ENCODE results near the gene EIF5A.

Gene EIF5A

DNA sequence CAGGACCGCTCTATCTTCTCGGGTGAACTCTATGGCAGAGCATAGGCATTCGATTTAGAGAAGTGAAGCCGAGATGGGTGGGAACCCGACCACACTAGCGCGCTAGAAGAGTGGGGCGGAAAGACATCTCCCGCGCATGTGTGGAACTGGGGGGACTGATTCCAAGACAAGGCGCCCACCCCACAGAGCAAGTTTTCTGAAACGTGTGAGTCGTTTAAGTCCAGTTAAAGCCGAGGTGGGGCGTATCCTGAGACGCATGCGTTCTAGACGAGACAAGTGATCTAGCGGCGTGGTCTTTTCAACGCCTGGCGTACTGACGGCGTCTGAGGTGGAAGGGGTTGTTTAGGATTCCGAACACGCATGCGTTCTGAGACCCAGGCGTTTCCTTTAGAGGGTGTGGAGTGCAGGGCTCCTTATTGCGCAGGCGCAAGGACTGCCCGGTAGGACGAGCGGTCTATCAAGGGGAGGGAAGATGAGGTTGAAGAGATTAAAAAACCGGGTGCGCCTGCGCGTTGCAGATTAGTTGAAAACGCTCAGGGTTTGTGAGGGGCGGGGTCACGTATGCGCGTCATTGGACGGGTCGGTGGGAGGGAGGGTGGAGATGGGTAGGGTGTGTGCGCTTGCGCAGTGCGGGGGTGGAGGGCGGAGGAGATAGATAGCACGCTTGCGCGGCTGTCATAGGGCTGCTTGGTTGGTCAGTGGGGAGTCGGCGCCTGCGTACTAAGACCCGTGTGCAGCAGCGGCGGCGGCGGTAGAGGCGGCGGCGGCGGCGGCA is at the start of gene EIF5A:
Gene EIF5A, plus strand, starts transcription at position 718 of the 775 bp plus-strand sequence. CDS start 2,008 bp downstream, outside the sequence.
- DNase-seq = peak; percentile 100

- peak; percentile 59 for DNase-seq
These were observed 48.5 kb upstream of the EIF5A start for GRCh38 chr17:7258731-7259554.

GRCh38 chr17:7259555-7259889 is 47.9 kb upstream of the EIF5A start:
- no peak for DNase-seq

- no peak for DNase-seq
These were observed 47.3 kb upstream of the EIF5A start for GRCh38 chr17:7260151-7260550.

GRCh38 chr17:7260651-7261378 is 46.6 kb upstream of the EIF5A start:
- DNase-seq = no peak

- no peak for DNase-seq
These were observed 45.8 kb upstream of the EIF5A start for GRCh38 chr17:7261379-7262191.

GRCh38 chr17:7262192-7262934 is 45.1 kb upstream of the EIF5A start, which contains the start of gene CLDN7:
Gene CLDN7 (minus strand): TSS chr17:7262478. CDS start chr17:7262043, 435 bp downstream.
- DNase-seq = no peak

DNA sequence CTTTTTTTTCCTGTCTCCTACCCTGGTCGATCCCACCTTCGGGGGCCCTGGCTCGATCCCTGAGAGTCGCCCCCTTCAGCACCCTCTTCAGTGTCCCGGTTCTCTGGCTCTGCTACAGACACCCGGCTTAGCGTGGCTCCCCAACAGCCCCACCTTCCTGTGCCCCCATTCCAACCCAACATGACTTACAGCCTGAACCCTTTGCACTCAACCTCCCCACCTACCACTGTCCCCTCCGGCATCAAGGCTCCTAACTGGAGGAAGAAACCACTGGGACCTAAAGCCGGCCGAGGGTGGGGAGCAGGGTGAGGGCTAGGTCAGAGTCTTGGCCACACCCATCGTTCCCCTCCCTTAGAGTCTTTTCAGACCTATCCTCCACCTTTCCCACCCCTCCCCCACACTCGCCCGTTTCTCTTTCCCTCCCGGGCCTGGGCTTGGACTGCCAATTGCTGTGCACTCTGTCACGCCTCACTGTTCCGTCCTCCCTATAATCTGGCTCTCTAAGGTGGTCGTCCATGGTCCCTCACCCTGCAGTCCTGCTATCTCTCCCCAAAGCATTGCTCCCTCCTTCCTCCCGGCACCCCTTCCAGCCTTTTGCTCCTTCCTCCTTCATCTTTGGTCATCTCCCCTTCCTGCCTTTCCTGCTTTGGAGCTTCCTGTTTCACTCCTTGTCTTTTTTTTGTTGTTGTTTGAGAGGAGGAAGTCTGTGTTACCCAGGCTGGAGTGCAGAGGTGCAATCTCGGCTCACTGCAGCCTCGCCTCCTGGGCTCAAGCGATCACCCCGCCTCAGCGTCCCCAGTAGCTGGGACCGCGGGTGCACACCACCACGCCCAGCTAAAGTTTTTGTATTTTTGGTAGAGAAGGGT is 44.3 kb upstream of the EIF5A start:
- no peak for DNase-seq

DNA sequence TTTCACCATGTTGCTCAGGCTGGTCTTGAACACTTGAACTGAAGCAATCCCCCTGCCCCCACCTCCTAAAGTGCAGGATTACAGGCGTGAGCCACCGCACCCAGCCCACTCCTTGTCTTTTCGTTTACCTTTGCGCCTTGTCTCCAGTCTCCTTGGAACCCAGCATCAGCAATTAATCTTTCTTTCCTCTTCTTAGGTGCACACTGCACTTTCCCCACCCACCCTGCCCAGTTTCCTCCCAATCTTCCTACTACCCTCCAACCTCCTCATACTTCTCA is 43.7 kb upstream of the EIF5A start:
- no peak for DNase-seq

GRCh38 chr17:7266784-7267183 is 40.6 kb upstream of the EIF5A start:
- DNase-seq = peak; percentile 42

DNA sequence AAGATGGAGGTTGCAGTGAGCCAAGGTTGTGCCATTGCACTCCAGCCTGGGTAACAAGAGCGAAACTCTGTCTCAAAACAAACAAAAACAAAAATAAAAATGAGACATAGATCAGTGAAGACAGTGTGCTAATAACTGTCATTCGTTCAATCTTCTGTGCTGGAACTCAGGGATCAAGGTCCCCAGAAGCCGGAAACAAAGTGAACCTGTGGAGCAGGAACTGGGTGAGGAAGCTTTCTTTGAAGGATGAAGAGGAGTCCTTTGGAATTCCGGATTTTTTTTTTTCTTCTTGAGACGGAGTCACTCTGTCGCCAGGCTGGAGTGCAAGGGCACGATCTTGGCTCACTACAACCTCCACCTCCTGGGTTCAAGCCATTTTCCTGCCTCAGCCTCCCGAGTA is 28.0 kb upstream of the EIF5A start:
- no peak for DNase-seq

- DNase-seq = peak; percentile 77
These were observed 26.8 kb upstream of the EIF5A start for GRCh38 chr17:7280519-7281073.

GRCh38 chr17:7281074-7281952 is 26.1 kb upstream of the EIF5A start, which contains the start of gene SLC2A4:
Gene SLC2A4 (plus strand): TSS chr17:7281718. CDS start chr17:7281935, 217 bp downstream.
- DNase-seq = peak; percentile 96

DNA sequence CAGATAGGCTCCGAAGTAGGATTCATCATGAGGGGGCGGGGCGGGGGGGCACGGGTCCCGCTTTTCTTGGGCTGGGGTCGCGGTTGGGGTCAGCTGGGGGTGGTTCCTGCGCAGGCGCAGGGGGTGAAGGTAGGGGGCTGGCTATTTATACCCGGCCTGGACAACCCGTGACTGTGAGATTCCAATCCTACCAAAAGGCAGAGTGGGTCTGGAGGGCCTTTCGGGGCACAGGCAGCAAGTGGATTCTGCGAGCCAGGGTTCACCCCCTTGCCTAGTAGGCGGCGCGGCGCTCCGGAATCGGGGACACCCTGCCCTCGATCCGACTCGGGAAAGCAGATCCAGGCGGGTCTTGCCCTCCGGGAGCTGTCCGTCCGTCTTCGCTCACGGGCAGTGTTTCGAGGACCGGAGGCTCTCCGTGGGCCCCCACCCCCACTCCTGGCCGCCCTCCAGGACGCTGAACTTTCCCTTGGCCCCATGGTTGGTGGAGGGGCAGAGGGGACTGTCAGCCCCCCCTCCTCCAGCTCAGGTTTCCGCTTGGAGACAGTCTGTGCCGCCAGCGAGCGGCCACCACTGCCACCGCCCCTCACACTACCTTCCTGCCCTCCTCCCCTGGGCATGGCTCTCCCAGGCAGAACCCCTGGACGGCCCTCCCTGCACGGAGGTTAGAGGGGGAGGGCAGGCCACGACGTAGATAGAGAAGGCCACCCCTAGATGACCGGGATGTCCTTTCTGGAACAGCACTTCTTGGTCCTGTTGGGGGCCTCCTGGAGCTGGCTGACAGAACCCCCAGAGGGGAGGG is 25.3 kb upstream of the EIF5A start:
- DNase-seq = no peak

- DNase-seq = no peak
These were observed 24.6 kb upstream of the EIF5A start for GRCh38 chr17:7282752-7283321.

DNA sequence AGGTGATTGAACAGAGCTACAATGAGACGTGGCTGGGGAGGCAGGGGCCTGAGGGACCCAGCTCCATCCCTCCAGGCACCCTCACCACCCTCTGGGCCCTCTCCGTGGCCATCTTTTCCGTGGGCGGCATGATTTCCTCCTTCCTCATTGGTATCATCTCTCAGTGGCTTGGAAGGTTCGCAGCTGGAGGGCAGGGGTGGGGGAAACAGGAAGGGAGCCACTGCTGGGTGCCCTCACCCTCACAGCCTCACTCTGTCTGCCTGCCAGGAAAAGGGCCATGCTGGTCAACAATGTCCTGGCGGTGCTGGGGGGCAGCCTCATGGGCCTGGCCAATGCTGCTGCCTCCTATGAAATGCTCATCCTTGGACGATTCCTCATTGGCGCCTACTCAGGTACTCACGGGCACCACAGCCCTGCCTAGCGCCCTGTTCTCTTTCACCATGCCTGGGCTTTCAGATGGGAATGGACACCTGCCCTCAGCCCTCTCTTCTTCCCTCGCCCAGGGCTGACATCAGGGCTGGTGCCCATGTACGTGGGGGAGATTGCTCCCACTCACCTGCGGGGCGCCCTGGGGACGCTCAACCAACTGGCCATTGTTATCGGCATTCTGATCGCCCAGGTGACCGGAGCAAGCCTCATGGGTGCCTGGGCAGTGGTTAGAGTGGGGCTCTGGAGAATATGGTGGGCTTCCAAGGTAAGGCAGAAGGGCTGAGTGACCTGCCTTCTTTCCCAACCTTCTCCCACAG is 23.8 kb upstream of the EIF5A start:
- DNase-seq = no peak

GRCh38 chr17:7284911-7285310 is 22.5 kb upstream of the EIF5A start:
- DNase-seq = no peak

- no peak for DNase-seq
These were observed 21.7 kb upstream of the EIF5A start for GRCh38 chr17:7285679-7286078.
